A549 (cell line): ENCODE measurements around the gene PARD3B.

ENCODE experiments used
- CHD4 ChIP-seq: fragments of 200-600 bp; sonication (generic); IDR thresholded peaks from 2 replicates; pipeline ENCODE4 v1.6.1; 2016; ENCODE audit warnings: antibody characterized with exemption, mild to moderate bottlenecking, borderline replicate concordance
- HOXA7 ChIP-seq: fragments of 250-450 bp; sonication (Bioruptor Pico); IDR thresholded peaks from 2 replicates; pipeline ENCODE4 v1.5.0; 2020; ENCODE audit warnings: mild to moderate bottlenecking, moderate library complexity
- PHF8 ChIP-seq: fragments of 200-600 bp; sonication (generic); IDR thresholded peaks from 2 replicates; pipeline ENCODE4 v1.6.1; 2016; ENCODE audit warnings: low read depth, mild to moderate bottlenecking, antibody characterized with exemption, moderate library complexity, borderline replicate concordance
- POLR2A ChIP-seq: IDR thresholded peaks from 2 replicates; pipeline ENCODE4 v1.6.1; 2012; ENCODE audit warnings: mild to moderate bottlenecking, low read length
- RCOR1 ChIP-seq: fragments of 150-350 bp; IDR thresholded peaks from 2 replicates; pipeline ENCODE4 v1.6.1; 2014; ENCODE audit warnings: antibody characterized with exemption, low read length, low read depth
- TF ChIP-seq, protein P1 (sequence below): IDR thresholded peaks from 2 replicates; pipeline ENCODE4 v1.6.1; 2012
- TF ChIP-seq, protein P2 (sequence below): fragments of >200 bp; sonication (Bioruptor Twin); formaldehyde crosslinking; IDR thresholded peaks from 3 replicates; pipeline ENCODE4 v1.5.1; 2016
- TF ChIP-seq, protein P3 (sequence below): fragments of 450-650 bp; IDR thresholded peaks from 2 replicates; pipeline ENCODE4 v1.6.1; 2014; ENCODE audit warnings: antibody characterized with exemption

DNA sequence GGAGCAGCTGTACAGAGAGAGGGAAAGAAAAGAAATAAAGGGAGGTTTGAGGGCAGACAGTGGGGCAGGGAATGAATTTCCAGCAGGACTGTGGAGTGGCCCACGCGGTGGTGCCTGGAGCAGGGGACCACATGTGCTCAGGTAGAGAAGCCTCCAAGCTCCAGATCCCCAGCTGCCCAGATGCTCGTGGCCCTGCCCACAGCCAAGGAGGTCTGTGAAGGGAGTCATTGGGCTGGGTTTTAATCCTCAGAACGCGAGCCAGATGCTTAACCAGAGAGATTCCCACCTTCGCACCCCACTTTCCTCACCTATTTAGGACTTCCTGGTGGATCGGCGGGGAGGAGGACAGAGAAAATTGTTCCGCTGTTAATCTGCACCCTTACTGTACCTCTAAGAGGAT is 369.4 kb downstream of the PARD3B start:
- TF ChIP-seq PHF8 (no peak), POLR2A (no peak), CHD4 (no peak), RCOR1 (no peak), HOXA7 (CRISPR knock-in tag) (no peak)
- TF ChIP-seq, protein P1, sequence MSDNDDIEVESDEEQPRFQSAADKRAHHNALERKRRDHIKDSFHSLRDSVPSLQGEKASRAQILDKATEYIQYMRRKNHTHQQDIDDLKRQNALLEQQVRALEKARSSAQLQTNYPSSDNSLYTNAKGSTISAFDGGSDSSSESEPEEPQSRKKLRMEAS = no peak
- TF ChIP-seq, protein P2, sequence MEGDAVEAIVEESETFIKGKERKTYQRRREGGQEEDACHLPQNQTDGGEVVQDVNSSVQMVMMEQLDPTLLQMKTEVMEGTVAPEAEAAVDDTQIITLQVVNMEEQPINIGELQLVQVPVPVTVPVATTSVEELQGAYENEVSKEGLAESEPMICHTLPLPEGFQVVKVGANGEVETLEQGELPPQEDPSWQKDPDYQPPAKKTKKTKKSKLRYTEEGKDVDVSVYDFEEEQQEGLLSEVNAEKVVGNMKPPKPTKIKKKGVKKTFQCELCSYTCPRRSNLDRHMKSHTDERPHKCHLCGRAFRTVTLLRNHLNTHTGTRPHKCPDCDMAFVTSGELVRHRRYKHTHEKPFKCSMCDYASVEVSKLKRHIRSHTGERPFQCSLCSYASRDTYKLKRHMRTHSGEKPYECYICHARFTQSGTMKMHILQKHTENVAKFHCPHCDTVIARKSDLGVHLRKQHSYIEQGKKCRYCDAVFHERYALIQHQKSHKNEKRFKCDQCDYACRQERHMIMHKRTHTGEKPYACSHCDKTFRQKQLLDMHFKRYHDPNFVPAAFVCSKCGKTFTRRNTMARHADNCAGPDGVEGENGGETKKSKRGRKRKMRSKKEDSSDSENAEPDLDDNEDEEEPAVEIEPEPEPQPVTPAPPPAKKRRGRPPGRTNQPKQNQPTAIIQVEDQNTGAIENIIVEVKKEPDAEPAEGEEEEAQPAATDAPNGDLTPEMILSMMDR = no peak
- TF ChIP-seq, protein P3, sequence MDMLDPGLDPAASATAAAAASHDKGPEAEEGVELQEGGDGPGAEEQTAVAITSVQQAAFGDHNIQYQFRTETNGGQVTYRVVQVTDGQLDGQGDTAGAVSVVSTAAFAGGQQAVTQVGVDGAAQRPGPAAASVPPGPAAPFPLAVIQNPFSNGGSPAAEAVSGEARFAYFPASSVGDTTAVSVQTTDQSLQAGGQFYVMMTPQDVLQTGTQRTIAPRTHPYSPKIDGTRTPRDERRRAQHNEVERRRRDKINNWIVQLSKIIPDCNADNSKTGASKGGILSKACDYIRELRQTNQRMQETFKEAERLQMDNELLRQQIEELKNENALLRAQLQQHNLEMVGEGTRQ = no peak
